ENCODE results near the gene SHC2.

GRCh38 chr19:407511-408440 is 53.1 kb downstream of the SHC2 start:
- TF ChIP-seq POLR2AphosphoS5 (IDR thresholded peaks at IDR 0.05; ENCODE audit: insufficient read depth, low read depth, low read length) (no peak), CTCF (IDR thresholded peaks at IDR 0.05; ENCODE audit: extremely low read depth in 1 of 2, insufficient read depth in 1 of 2, low read depth in 1 of 2, low read length in 2 of 2) (no peak), MYC (IDR thresholded peaks at IDR 0.05; ENCODE audit: low read depth, low read length) (no peak), POLR2A (IDR thresholded peaks at IDR 0.05; ENCODE audit: low read depth, low read length) (no peak), EZH2 (IDR thresholded peaks at IDR 0.05; ENCODE audit: borderline replicate concordance, low read depth, low read length, severe bottlenecking) (no peak), JUN (IDR thresholded peaks at IDR 0.05; ENCODE audit: borderline replicate concordance, insufficient read depth, insufficient read length, low read depth) (no peak), MAX (IDR thresholded peaks at IDR 0.05; ENCODE audit: insufficient read depth, insufficient read length) (no peak), FOS (IDR thresholded peaks at IDR 0.05; ENCODE audit: borderline replicate concordance, insufficient read depth, low read length) (no peak), GATA2 (IDR thresholded peaks at IDR 0.05; ENCODE audit: insufficient read depth, insufficient read length, low read depth, low read length) (no peak)

All from endothelial cell of umbilical vein (primary cell).